Spinal cord (tissue), 10 donors: ENCODE results near the gene NDUFAF8. TPM values are rescaled to one million over a fixed set of nuclear protein-coding genes. Genes with fewer than 3 reads are reported as not detected.
A peak's percentile ranks its signal among the peaks of the same experiment; 100 is the strongest.
"Not testable (repeated sequence)": the region's sequence is repeated elsewhere in the genome, so short reads cannot be mapped to it uniquely, and the experiment has no call there.

Experiments used
- DNase-seq, 6 donors: peaks; one replicate each; pipeline versions ENCODE4 v3.0.0 to v3.0.0-alpha.2; 2013 to 2015; ENCODE audit warnings: low spot score in 6 of 6, low read depth in 4 of 6
- H3K27ac ChIP-seq: one replicate; pipeline ENCODE4 v1.5.1; 2013; ENCODE audit warnings: low read depth, low read length, control low read depth
- H3K27me3 ChIP-seq: one replicate; pipeline ENCODE4 v1.6.1; 2013; ENCODE audit warnings: low read length; ENCODE audit not compliant: control insufficient read depth, insufficient read depth
- H3K36me3 ChIP-seq: one replicate; pipeline ENCODE4 v1.6.1; 2013; ENCODE audit warnings: low read length; ENCODE audit not compliant: control insufficient read depth, insufficient read depth
- H3K4me1 ChIP-seq: one replicate; pipeline ENCODE4 v1.6.1; 2013; ENCODE audit warnings: low read length; ENCODE audit not compliant: control insufficient read depth, insufficient read depth
- H3K4me3 ChIP-seq: one replicate; pipeline ENCODE4 v1.5.1; 2013; ENCODE audit warnings: low read depth, low read length, control low read depth
- H3K9me3 ChIP-seq: one replicate; pipeline ENCODE4 v1.6.1; 2013; ENCODE audit warnings: low read length; ENCODE audit not compliant: control insufficient read depth, insufficient read depth
- WGBS: methylation state at CpG from one replicate; pipeline ENCODE4 v1.1.5; 2013; ENCODE audit warnings: missing lambda C conversion rate; ENCODE audit not compliant: insufficient coverage; 5-methylcytosine and 5-hydroxymethylcytosine counted together
- polyA plus RNA-seq, 2 donors: library from polyadenylated mRNA; unstranded; fragments of 120-200 nt; gene quantifications; one replicate each; pipeline ENCODE4 v1.2.1, GENCODE V29; 2013; ENCODE audit not compliant: insufficient read length in 2 of 2
- total RNA-seq, 2 donors: library from RNA; depleted of rRNA in 1 of 2; stranded (reverse); fragments of 120-200 nt in 1 of 2; fragments of >200 nt in 1 of 2; gene quantifications; one replicate each; pipeline versions ENCODE4 v1.2.3 to v1.2.4, GENCODE V29; 2013 to 2014
- donor health status: healthy.

The NDUFAF8 gene
- total and polyA plus RNA-seq, 4 donors: 9.4 to 87.6 (median 73.9) TPM

- Histone ChIP-seq H3K36me3 (peaks cover 32% of the 10 kb centered on the region), H3K4me1 (peaks cover 26% of the 10 kb centered on the region), H3K27ac (no peak overlapping the region), H3K4me3 (peak overlapping the region; percentile 63), H3K9me3 (no peaks in the 10 kb centered on the region), H3K27me3 (no peaks in the 10 kb centered on the region)
- DNase-seq: no peak
- WGBS: 18% methylated on average over 19 of the region's 24 CpGs
Observed at GRCh38 chr17:81221842-81222619, 17.1 kb upstream of the NDUFAF8 start.

- Histone ChIP-seq H3K9me3 (no peaks in the 10 kb centered on the region), H3K27me3 (no peaks in the 10 kb centered on the region), H3K4me1 (peaks cover 26% of the 10 kb centered on the region), H3K36me3 (peaks cover 27% of the 10 kb centered on the region), H3K27ac (no peak overlapping the region), H3K4me3 (peak overlapping the region; percentile 63)
- under 1% methylated on average over 30 of the region's 30 CpGs for WGBS
- DNase-seq: no peak
Observed at GRCh38 chr17:81222620-81222905, 16.6 kb upstream of the NDUFAF8 start.

GRCh38 chr17:81222906-81223761 is 16.0 kb upstream of the NDUFAF8 start, which contains the start of gene CEP131:
Gene CEP131, minus strand, starts transcription at chr17:81222965. Its CDS starts 2,909 bp downstream, at chr17:81220056.
- Histone ChIP-seq H3K4me3 (peak within 1 kb of the TSS; percentile 63), H3K36me3 (peaks cover 22% of the 10 kb centered on the region), H3K27me3 (no peaks in the 10 kb centered on the region), H3K9me3 (no peaks in the 10 kb centered on the region), H3K27ac (no peak within 1 kb of the TSS), H3K4me1 (peaks cover 26% of the 10 kb centered on the region)
- 0% methylated on average over 75 of the region's 79 CpGs for WGBS
- DNase-seq: peak; percentile 84 to 99 (median 98)

- H3K4me1 ChIP-seq: peaks cover 26% of the 10 kb centered on the region
- H3K4me3 ChIP-seq: peak overlapping the region; percentile 44
- H3K27ac ChIP-seq: no peak overlapping the region
- WGBS: 4% methylated on average over 7 of the region's 11 CpGs
- H3K27me3 ChIP-seq: no peaks in the 10 kb centered on the region
- DNase-seq: peak in 1 of 6 donors; percentile 14
- no peaks in the 10 kb centered on the region for H3K9me3 ChIP-seq
- peaks cover 22% of the 10 kb centered on the region for H3K36me3 ChIP-seq
Observed at GRCh38 chr17:81223762-81224130, 15.4 kb upstream of the NDUFAF8 start.

GRCh38 chr17:81227630-81228029 is 11.5 kb upstream of the NDUFAF8 start:
- H3K4me3 ChIP-seq, H3K27me3 ChIP-seq, H3K4me1 ChIP-seq, H3K9me3 ChIP-seq, DNase-seq, H3K27ac ChIP-seq: not testable (repeated sequence)
- peaks cover 46% of the 10 kb centered on the region for H3K36me3 ChIP-seq
- no CpG with 5 or more reads among the region's 2 CpGs for WGBS

GRCh38 chr17:81228420-81228819 is 10.7 kb upstream of the NDUFAF8 start:
- Histone ChIP-seq H3K9me3 (no peaks in the 10 kb centered on the region), H3K4me3 (no peak overlapping the region), H3K36me3 (peaks cover 54% of the 10 kb centered on the region), H3K27me3 (no peaks in the 10 kb centered on the region), H3K4me1 (peaks cover 4% of the 10 kb centered on the region), H3K27ac (no peak overlapping the region)
- DNase-seq: no peak
- WGBS: 90% methylated on average over 5 of the region's 9 CpGs

- Histone ChIP-seq H3K4me3 (no peak overlapping the region), H3K9me3 (no peaks in the 10 kb centered on the region), H3K27ac (no peak overlapping the region), H3K27me3 (no peaks in the 10 kb centered on the region), H3K36me3 (peaks cover 60% of the 10 kb centered on the region), H3K4me1 (no peaks in the 10 kb centered on the region)
- no peak for DNase-seq
- WGBS: 85% methylated on average over 31 of the region's 32 CpGs
Observed at GRCh38 chr17:81228834-81229665, 10.1 kb upstream of the NDUFAF8 start.

GRCh38 chr17:81229666-81229920 is 9.5 kb upstream of the NDUFAF8 start:
- no peak for DNase-seq
- Histone ChIP-seq H3K9me3 (no peaks in the 10 kb centered on the region), H3K4me3 (no peak overlapping the region), H3K27me3 (no peaks in the 10 kb centered on the region), H3K4me1 (no peaks in the 10 kb centered on the region), H3K36me3 (peaks cover 65% of the 10 kb centered on the region), H3K27ac (no peak overlapping the region)
- WGBS: 92% methylated on average over 14 of the region's 14 CpGs

GRCh38 chr17:81230043-81230820 is 8.9 kb upstream of the NDUFAF8 start:
- Histone ChIP-seq H3K4me3 (no peak overlapping the region), H3K27me3 (no peaks in the 10 kb centered on the region), H3K4me1 (no peaks in the 10 kb centered on the region), H3K27ac (no peak overlapping the region), H3K36me3 (peaks cover 69% of the 10 kb centered on the region), H3K9me3 (no peaks in the 10 kb centered on the region)
- DNase-seq: no peak
- 95% methylated on average over 22 of the region's 26 CpGs for WGBS
